Adrenal gland (tissue), 12 donors: ENCODE results near the gene WFDC10B. TPM values are rescaled to one million over a fixed set of nuclear protein-coding genes. Genes with fewer than 3 reads are reported as not detected.
"Not testable (repeated sequence)": the region's sequence is repeated elsewhere in the genome, so short reads cannot be mapped to it uniquely, and the experiment has no call there.

ENCODE experiments used
- DNase-seq, 7 donors: peaks; one replicate each; pipeline ENCODE4 v3.0.0-alpha.2; 2019 to 2020
- H3K27ac ChIP-seq, 5 donors: fragments of 200-600 bp; sonication (generic) in 4 of 5; 1 replicate in 3 of 5; 2 replicates in 2 of 5; pipeline versions ENCODE4 v1.5.1 to v1.8.0; 2016 to 2020; ENCODE audit warnings: mild to moderate bottlenecking in 1 of 5
- H3K27me3 ChIP-seq: fragments of 200-600 bp; 2 replicates; pipeline ENCODE4 v1.8.0; 2021
- H3K36me3 ChIP-seq, 2 donors: fragments of 200-600 bp; replicated peaks in 1 of 2; 1 replicate in 1 of 2; 2 replicates in 1 of 2; pipeline versions ENCODE4 v1.5.1 to v1.8.0; 2018 to 2022
- H3K4me1 ChIP-seq, 2 donors: fragments of 200-600 bp; replicated peaks in 1 of 2; 1 replicate in 1 of 2; 2 replicates in 1 of 2; pipeline versions ENCODE4 v1.5.1 to v1.8.0; 2018 to 2021
- H3K4me3 ChIP-seq, 4 donors: fragments of 200-600 bp; sonication (generic) in 3 of 4; one replicate each; pipeline ENCODE4 v1.5.1; 2016 to 2018
- H3K9me3 ChIP-seq, 3 donors: fragments of 200-600 bp; sonication (generic) in 1 of 3; replicated peaks in 1 of 3; 1 replicate in 2 of 3; 2 replicates in 1 of 3; pipeline versions ENCODE4 v1.5.1 to v1.8.0; 2016 to 2021
- POLR2A ChIP-seq, 2 donors: fragments of 450-650 bp; IDR thresholded peaks; one replicate each; pipeline ENCODE4 v1.6.1; 2017; ENCODE audit warnings: antibody characterized with exemption in 2 of 2, mild to moderate bottlenecking in 2 of 2, moderate library complexity in 1 of 2
- WGBS, 4 donors: extraction: QIAGEN DNeasy Blood & Tissue Kit in 2 of 4; methylation state at CpG; one replicate each; pipeline versions ENCODE4 v1.1.5 to v1.1.7; 2013 to 2017; 5-methylcytosine and 5-hydroxymethylcytosine counted together
- intact Hi-C, 2 donors: fragments of 100-400 bp; cut with DNase I; formaldehyde crosslinking; loops; one replicate each; pipeline versions ENCODE4 v1.14.1 to v1.15.0; 2022 to 2023
- polyA plus RNA-seq, 3 donors: library from polyadenylated mRNA; stranded (reverse); fragments of 200-250 nt in 2 of 3; fragments of 350-450 nt in 1 of 3; fragmentation: Illumina TruSeq in 1 of 3; extraction: RNeasy Lipid Tissue Mini Kit (QIAGEN cat#74804) in 1 of 3; gene quantifications; one replicate each; pipeline ENCODE4 v1.2.3, GENCODE V29; 2013 to 2014
- total RNA-seq, 9 donors: library from RNA; depleted of rRNA in 4 of 9; stranded (reverse); fragments of >200 nt in 4 of 9; fragments of 120-200 nt in 1 of 9; fragmentation: NEBNext Ultra II Directional in 1 of 9; extraction: Animal tissue kit (Norgen Biotek cat#: 25700) in 1 of 9; gene quantifications; one replicate each; pipeline versions ENCODE4 v1.1.0 to v1.2.4, GENCODE V29; 2013 to 2023
- TF ChIP-seq, protein P1 (sequence below), 6 experiments: fragments of 450-650 bp in 4 of 6; fragments of 200-600 bp in 2 of 6; sonication (generic) in 1 of 6; IDR thresholded peaks; 1 replicate in 5 of 6; 2 replicates in 1 of 6; pipeline versions ENCODE4 v1.5.1 to v1.8.0; 2016 to 2021; ENCODE audit warnings: antibody characterized with exemption in 6 of 6, mild to moderate bottlenecking in 2 of 6, moderate library complexity in 1 of 6
- donor health status: healthy with polysubstance abuse.
- donor health status: Bipolar disorder and iron deficiency.
- donor health status: DM: yes; HTN: yes; CAD: no.
- donor health status: DM: no; HTN: no; CAD: no.
- donor health status: DM: no; HTN: no; CAD: no.
- donor health status: DM: yes; HTN: yes; CAD: no.

Gene WFDC10B
- total and polyA plus RNA-seq, 12 donors, result not detected

DNA sequence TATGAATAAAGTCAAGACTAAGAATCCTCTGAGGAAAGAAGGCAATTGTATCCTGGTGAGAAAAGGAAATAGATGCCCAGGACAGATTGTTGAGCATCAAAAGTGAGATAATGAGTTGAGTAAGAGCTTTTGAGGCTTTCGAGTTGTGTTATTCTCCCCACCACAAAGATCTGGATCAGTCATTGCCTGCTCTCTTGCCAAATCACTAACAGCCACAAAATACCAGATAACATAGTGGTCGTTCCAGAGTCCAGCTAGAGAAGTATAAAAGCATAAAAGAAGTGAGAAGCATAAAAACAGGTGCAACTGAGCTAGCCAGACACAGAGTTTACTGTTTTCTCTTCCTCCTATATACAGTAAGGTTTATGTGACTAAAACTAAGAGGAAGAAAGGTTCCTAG is 22.2 kb upstream of the WFDC10B start:
- DNase-seq, result no peak
- no peaks in the 10 kb centered on the region for H3K36me3 ChIP-seq
- TF ChIP-seq, protein P1, sequence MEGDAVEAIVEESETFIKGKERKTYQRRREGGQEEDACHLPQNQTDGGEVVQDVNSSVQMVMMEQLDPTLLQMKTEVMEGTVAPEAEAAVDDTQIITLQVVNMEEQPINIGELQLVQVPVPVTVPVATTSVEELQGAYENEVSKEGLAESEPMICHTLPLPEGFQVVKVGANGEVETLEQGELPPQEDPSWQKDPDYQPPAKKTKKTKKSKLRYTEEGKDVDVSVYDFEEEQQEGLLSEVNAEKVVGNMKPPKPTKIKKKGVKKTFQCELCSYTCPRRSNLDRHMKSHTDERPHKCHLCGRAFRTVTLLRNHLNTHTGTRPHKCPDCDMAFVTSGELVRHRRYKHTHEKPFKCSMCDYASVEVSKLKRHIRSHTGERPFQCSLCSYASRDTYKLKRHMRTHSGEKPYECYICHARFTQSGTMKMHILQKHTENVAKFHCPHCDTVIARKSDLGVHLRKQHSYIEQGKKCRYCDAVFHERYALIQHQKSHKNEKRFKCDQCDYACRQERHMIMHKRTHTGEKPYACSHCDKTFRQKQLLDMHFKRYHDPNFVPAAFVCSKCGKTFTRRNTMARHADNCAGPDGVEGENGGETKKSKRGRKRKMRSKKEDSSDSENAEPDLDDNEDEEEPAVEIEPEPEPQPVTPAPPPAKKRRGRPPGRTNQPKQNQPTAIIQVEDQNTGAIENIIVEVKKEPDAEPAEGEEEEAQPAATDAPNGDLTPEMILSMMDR (IDR thresholded peaks at IDR 0.05), result no peak
- H3K9me3 ChIP-seq, result peaks cover 0 to under 1% (median 0%) of the 10 kb centered on the region in 3 donors
- no peak overlapping the region for H3K27ac ChIP-seq
- 33 to 48% (median 39%) methylated on average over 2 of the region's 2 CpGs for WGBS, 4 donors
- intact Hi-C loops, result no loop called here
- no peaks in the 10 kb centered on the region for H3K4me1 ChIP-seq
- no peak overlapping the region for H3K4me3 ChIP-seq
- no peaks in the 10 kb centered on the region for H3K27me3 ChIP-seq

DNA sequence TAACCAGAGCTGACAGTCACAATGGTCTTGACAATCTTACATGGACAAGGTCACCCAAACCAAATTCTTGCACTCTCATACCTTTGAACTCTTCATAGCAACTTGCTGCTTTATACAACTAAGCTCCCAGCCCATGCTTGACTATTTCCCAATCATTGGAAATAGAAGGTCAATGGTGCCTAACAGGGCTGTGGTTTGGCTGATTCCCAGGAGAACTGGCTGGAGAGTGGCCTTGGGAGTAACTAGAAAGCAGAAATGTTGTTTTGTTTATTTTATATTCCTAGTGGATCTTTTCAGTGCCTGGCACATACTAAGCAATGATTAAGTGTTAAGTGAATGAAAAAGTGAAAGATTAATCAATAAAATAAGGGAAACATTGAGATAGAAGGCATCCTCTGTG is 20.3 kb upstream of the WFDC10B start:
- H3K27ac ChIP-seq, result no peak overlapping the region
- TF ChIP-seq, protein P1 (IDR thresholded peaks at IDR 0.05), result no peak
- TF ChIP-seq POLR2A (IDR thresholded peaks at IDR 0.05), result no peak
- H3K4me3 ChIP-seq, result no peak overlapping the region
- no peaks in the 10 kb centered on the region for H3K36me3 ChIP-seq
- intact Hi-C loops, result no loop called here
- no peaks in the 10 kb centered on the region for H3K4me1 ChIP-seq
- DNase-seq, result peak in 6 of 7 donors; percentile 45 to 71 (median 60)
- H3K27me3 ChIP-seq, result no peaks in the 10 kb centered on the region
- no peaks in the 10 kb centered on the region for H3K9me3 ChIP-seq

DNA sequence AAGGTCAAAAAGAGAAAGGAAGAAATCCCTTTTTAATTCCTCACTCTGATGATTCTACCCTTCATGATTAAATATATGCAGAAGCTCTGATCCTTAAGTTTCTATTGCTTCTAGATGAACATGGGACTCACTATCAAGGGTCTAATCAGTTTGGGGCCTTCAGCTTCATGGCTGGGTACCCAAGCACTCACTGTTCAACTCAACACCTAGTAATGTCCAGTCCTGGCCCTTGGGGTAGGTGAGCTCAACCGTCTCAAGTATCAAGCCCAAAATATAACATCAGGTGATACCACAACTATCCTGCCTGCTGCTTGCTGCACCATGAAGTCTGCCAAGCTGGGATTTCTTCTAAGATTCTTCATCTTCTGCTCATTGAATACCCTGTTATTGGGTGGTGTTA is 17.2 kb upstream of the WFDC10B start, which contains the start of gene SPINT4:
Gene SPINT4, plus strand, starts transcription at position 301 of the 400 bp plus-strand sequence. Its CDS starts 21 bp downstream, at position 322.
- WGBS, 4 donors, result 70 to 80% (median 76%) methylated on average over 1 of the region's 1 CpG
- intact Hi-C loops, result no loop called here
- no peaks in the 10 kb centered on the region for H3K4me1 ChIP-seq
- H3K27me3 ChIP-seq, result no peaks in the 10 kb centered on the region
- no peaks in the 10 kb centered on the region for H3K9me3 ChIP-seq
- no peak for TF ChIP-seq POLR2A (IDR thresholded peaks at IDR 0.05)
- TF ChIP-seq, protein P1 (IDR thresholded peaks at IDR 0.05), result no peak
- H3K27ac ChIP-seq, result no peak within 1 kb of the TSS
- no peaks in the 10 kb centered on the region for H3K36me3 ChIP-seq
- DNase-seq, result no peak
- no peak within 1 kb of the TSS for H3K4me3 ChIP-seq

DNA sequence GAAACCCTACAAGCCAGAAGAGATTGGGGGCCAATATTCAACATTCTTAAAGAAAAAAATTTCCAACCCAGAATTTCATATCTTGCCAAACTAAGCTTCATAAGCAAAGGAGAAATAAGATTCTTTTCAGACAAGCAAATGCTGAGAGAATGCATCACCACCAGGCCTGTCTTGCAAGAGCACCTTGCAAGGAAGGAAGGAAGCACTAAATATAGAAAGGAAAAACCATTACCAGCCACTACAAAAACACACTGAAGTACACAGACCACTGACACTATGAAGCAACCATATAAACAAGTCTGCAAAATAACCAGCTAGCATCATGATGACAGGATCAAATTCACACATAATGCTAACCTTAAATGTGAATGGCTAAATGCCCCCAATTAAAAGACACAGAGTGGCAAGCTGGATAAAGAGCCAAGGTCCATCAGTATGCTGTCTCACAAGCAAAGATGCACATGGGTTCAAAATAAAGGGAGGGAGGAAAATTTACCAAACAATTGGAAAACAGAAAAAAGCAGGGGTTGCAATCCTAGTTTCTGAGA is 11.4 kb upstream of the WFDC10B start:
- intact Hi-C loops, H3K4me1 ChIP-seq, H3K36me3 ChIP-seq, H3K27ac ChIP-seq, H3K9me3 ChIP-seq, H3K27me3 ChIP-seq, H3K4me3 ChIP-seq, DNase-seq: not testable (repeated sequence)

DNA sequence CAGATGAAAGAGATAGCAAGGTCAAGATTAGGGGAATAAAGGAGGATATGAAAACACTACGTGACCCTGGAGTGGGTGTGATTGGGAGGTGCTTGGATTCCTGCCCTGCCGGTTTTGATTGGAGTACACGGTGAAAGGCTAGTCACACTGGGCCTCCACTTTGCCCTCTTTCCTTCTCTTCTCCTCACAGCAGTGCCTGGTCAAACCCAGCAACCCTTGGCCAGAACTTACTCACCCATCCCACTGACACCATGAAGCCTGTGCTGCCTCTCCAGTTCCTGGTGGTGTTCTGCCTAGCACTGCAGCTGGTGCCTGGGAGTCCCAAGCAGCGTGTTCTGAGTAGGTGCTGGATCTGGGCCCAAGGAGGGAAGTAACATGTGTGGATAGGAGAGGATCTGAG is 2.9 kb downstream of the WFDC10B start, which contains the start of gene WFDC13:
Gene WFDC13, plus strand, starts transcription at position 166 of the 400 bp plus-strand sequence. Its CDS starts 86 bp downstream, at position 252.
- no peaks in the 10 kb centered on the region for H3K4me1 ChIP-seq
- WGBS, 4 donors, result 30 to 51% (median 45%) methylated on average over 3 to 4 of the region's 4 CpGs
- DNase-seq, result no peak
- no peaks in the 10 kb centered on the region for H3K27me3 ChIP-seq
- no peak for TF ChIP-seq POLR2A (IDR thresholded peaks at IDR 0.05)
- TF ChIP-seq, protein P1 (IDR thresholded peaks at IDR 0.05), result no peak
- no peak within 1 kb of the TSS for H3K27ac ChIP-seq
- H3K36me3 ChIP-seq, result no peaks in the 10 kb centered on the region
- intact Hi-C loops, result no loop called here
- no peaks in the 10 kb centered on the region for H3K9me3 ChIP-seq
- no peak within 1 kb of the TSS for H3K4me3 ChIP-seq
